Measurements from ENCODE around the gene CNST. TPM values are rescaled to one million over a fixed set of nuclear protein-coding genes. Genes with fewer than 3 reads are reported as not detected.

The CNST gene
- total and polyA plus RNA-seq, 2 of the 13 experiments (the other 11 are each of a cell fraction or from before 2014, with no cell fraction given): 6.3 to 12.4 TPM

GRCh38 chr1:246629976-246630375 lies 63.7 kb downstream of the CNST start (continued):
- TF ChIP-seq STAT6 (CRISPR knock-in tag; IDR thresholded peaks at IDR 0.05; ENCODE audit: borderline replicate concordance): no peak

GRCh38 chr1:246631426-246631825 lies 65.2 kb downstream of the CNST start:
- in situ Hi-C loops (cut with HindIII; ENCODE audit: extremely low pct_ligation_motif_present, low pct_unique_long_range_greater_than_20kb) (no loop called here), intact Hi-C loops (cut with micrococcal nuclease; ENCODE audit: unreplicated experiment) (no loop called here)
- Histone ChIP-seq H3K27ac (ENCODE audit: extremely low read length, insufficient read depth, low read length) (no peak overlapping the region), H2AFZ (ENCODE audit: low read length) (no peak overlapping the region), H4K20me1 (ENCODE audit: insufficient read depth, low read length) (no peaks in the 10 kb centered on the region), H3K4me1 (ENCODE audit: insufficient read depth, low read length) (no peaks in the 10 kb centered on the region), H3K4me2 (ENCODE audit: low read depth, low read length) (no peak overlapping the region), H3K27me3 (ENCODE audit: control insufficient read depth in 1 of 2, insufficient read depth in 2 of 2, low read length in 2 of 2) (no peaks in the 10 kb centered on the region), H3K4me3 (replicated peaks in 1 of 3; ENCODE audit: insufficient read depth in 1 of 3, low read depth in 2 of 3, low read length in 3 of 3) (no peak overlapping the region), H3K79me2 (ENCODE audit: insufficient read depth, low read length) (no peaks in the 10 kb centered on the region), H3K36me3 (replicated peaks in 1 of 2; ENCODE audit: control insufficient read depth in 1 of 2, insufficient read depth in 2 of 2, low read length in 2 of 2) (peaks cover 3 to 18% of the 10 kb centered on the region in 2 experiments; a peak in 2 of 5 replicates), H3K9ac (ENCODE audit: insufficient read depth, low read depth, low read length) (no peak overlapping the region), H3K9me3 (ENCODE audit: low read length) (no peaks in the 10 kb centered on the region)
- CTCF ChIA-PET (ENCODE audit: low intra/inter-chr PET ratio, low total read pairs): no interaction called here
- POLR2A ChIA-PET: no interaction called here
- BruUV-seq (replicated peaks): no TSS peak
- 98% methylated on average over 1 of the region's 1 CpG for WGBS (ENCODE audit: low lambda C conversion rate)
- DNase-seq (ENCODE audit: low spot score): no peak
- ATAC-seq: no peak
- no peak for FAIRE-seq
- TF ChIP-seq ZNF264 (CRISPR knock-in tag; IDR thresholded peaks at IDR 0.05) (no peak), RARA (CRISPR knock-in tag; IDR thresholded peaks at IDR 0.05) (no peak), PATZ1 (CRISPR knock-in tag; IDR thresholded peaks at IDR 0.05) (no peak), ZSCAN21 (CRISPR knock-in tag; IDR thresholded peaks at IDR 0.05; ENCODE audit: borderline replicate concordance) (no peak), ZNF776 (CRISPR knock-in tag; IDR thresholded peaks at IDR 0.05) (no peak), TCF12 (IDR thresholded peaks at IDR 0.05) (no peak), TCF12 (CRISPR knock-in tag; IDR thresholded peaks at IDR 0.05) (no peak), ZNF672 (CRISPR knock-in tag; IDR thresholded peaks at IDR 0.05) (no peak), FOXA1 (IDR thresholded peaks at IDR 0.05) (no peak), FOXA1 (CRISPR knock-in tag; IDR thresholded peaks at IDR 0.05) (no peak), ZNF383 (CRISPR knock-in tag; IDR thresholded peaks at IDR 0.05; ENCODE audit: borderline replicate concordance) (no peak), ELF4 (CRISPR knock-in tag; IDR thresholded peaks at IDR 0.05; ENCODE audit: borderline replicate concordance) (no peak), MEIS2 (CRISPR knock-in tag; IDR thresholded peaks at IDR 0.05) (no peak), ZNF546 (CRISPR knock-in tag; conservative IDR thresholded peaks at IDR 0.05) (no peak), ZNF777 (CRISPR knock-in tag; IDR thresholded peaks at IDR 0.05) (no peak)

Data from HepG2 (cell line).